Measurements from ENCODE around the gene BZW2.
"Not testable (repeated sequence)": the region's sequence is repeated elsewhere in the genome, so short reads cannot be mapped to it uniquely, and the experiment has no call there.

The BZW2 gene

GRCh38 chr7:16646472-16647072 lies 591 bp downstream of the BZW2 start:
- no peak for DNase-seq (ENCODE audit: low spot score)

GRCh38 chr7:16647435-16647960 lies 1.5 kb downstream of the BZW2 start:
- DNase-seq (ENCODE audit: low spot score), result no peak

- no peak for DNase-seq (ENCODE audit: low spot score)
Measured at GRCh38 chr7:16648551-16648950, 2.6 kb downstream of the BZW2 start.

GRCh38 chr7:16649196-16649595 lies 3.2 kb downstream of the BZW2 start:
- DNase-seq (ENCODE audit: low spot score), result no peak

- DNase-seq (ENCODE audit: low spot score), result no peak
Measured at GRCh38 chr7:16650266-16650665, 4.3 kb downstream of the BZW2 start.

- no peak for DNase-seq (ENCODE audit: low spot score)
Measured at GRCh38 chr7:16651396-16652239, 5.6 kb downstream of the BZW2 start.

GRCh38 chr7:16652240-16652583 lies 6.2 kb downstream of the BZW2 start:
- no peak for DNase-seq (ENCODE audit: low spot score)

DNA sequence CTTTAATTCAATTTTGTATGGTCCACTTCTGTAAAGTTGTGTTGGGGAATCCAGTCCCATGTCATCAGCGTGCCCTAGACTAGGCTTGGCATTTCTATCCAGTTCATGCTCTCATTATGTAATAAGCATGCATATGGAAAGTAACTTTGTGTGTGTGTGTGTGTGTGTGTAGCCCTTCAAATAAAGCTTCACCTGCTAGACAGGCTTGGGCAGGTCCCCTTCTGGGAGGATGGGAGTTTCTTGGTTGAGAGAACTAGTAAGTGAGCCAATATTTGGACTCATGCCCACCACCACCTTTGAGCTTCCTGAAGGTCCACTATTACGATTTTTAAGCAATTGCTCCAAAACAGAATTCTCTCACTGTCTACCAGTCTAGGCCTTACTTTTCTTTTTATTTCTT lies 6.9 kb downstream of the BZW2 start:
- no peak for DNase-seq (ENCODE audit: low spot score)

DNA sequence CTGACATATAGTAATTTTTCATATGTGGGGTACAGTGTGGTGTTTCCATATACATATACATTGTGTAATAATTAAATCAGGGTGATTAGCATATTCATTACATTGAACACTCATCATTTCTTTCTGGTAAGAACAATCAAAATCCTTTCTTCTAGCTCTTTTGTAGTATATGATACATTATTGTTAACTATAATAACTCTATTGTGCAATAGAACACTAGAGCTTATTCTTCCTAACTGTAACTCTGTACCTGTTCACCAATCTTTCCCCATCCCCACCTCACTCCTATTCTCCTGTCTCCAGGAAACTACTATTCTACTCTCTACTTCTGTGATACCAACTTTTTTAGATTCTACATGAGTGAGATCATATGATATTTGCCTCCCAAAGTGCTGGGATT lies 9.4 kb downstream of the BZW2 start:
- DNase-seq (ENCODE audit: low spot score), result no peak

DNA sequence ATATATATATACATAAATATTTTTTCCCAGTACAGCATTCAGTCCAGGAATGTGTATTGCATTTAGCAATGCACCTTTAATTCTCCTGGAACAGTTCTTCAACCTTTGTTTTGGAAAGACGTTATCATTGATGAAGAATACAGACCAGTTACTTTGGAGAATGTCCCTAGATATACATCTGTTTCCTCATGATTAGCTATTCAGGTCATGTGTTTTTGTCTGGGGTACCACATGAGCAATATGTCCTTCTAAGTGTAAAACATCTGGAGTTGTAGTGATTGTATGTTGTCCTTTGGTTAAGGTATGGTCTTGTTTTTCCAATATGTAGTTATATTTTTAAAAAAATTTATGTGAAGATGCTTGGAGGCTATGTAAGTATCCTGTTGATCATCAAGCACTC lies 10.2 kb downstream of the BZW2 start:
- no peak for DNase-seq (ENCODE audit: low spot score)

DNA sequence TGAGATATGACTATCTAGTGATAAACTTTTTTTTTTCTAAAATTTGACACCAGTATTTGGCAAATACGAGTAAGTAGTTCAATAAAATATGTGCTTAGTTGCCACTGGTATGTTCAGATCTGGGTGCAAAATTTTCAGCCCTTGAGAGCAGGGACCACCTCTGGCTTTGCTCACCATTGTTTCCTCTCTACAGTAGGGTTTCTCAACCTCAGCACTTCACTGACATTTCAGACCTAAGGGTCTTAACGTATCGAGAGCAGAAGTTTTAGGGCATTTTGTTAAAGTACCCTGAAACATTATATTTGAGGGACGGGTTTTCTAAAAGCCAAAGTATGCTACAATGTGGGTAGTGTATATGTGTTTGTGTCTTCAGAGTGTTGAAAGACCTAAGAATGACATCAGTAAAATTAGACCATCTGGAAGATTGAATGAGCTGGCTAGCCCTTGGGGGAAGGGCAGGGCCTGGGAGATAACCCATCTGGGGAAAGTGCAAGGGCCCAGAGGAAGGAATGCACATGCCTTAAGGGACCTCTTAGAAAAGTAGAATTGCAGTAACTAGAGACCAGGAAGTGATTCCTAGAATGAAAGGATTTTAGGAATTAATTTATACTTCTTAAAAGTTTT lies 11.8 kb downstream of the BZW2 start:
- no peak for DNase-seq (ENCODE audit: low spot score)

GRCh38 chr7:16659854-16660497 lies 14.0 kb downstream of the BZW2 start:
- DNase-seq (ENCODE audit: low spot score), result not testable (repeated sequence)

DNA sequence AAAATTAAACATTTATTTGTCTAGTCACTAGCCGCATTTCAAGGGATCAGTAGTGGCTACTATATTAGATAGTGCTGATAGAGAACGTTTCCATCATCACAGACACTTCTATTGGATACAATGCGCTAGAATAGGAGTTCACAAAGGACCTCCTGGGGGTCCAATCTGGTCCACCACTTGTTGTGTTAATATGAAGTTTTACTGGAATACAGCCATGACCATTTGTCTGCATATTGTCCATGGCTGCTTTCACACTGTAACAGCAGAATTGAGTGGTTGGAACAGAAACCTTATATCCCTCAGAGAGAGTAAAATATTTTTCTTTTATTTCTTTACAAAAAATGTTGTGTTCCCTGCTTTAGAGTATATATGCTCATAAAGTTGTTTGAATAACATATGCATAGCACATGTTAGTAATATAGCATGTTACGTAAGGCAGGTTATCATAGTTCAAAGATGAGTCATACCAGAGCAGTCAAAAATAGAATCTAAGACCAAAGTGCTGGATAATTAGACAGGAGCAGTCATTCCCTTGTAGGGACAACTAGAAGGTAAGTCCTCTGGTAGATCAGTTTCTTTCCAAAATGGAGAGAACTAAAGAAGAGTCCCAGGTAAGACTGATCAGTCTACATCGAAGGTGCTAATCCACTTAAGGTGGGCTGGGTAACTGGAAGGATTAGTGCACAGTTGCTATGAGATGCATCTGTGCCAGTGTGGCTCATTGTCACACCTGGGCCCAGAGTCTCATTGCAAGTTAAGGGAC lies 14.9 kb downstream of the BZW2 start:
- DNase-seq (ENCODE audit: low spot score), result no peak

- DNase-seq (ENCODE audit: low spot score), result no peak
Measured at GRCh38 chr7:16661924-16662323, 15.9 kb downstream of the BZW2 start.

DNA sequence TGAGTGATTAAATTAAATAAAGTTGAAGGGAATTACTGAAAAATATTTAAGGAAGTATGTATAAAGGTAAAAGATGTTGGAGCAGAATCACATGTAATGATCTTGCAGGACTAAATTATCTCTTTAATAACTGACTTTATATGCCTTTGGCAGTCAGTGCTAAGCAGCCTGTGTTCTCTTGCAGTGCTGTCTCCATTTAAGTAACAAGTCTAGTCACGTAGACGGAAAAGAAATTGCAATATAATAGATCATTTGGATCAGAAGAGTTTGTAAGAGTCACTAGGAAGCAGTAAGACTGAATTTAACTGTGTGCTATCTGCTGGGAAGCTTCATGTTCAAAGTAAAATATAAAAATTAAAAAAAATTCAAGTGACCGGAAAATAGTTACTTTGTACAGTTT lies 21.4 kb downstream of the BZW2 start:
- no peak for DNase-seq (ENCODE audit: low spot score)

DNA sequence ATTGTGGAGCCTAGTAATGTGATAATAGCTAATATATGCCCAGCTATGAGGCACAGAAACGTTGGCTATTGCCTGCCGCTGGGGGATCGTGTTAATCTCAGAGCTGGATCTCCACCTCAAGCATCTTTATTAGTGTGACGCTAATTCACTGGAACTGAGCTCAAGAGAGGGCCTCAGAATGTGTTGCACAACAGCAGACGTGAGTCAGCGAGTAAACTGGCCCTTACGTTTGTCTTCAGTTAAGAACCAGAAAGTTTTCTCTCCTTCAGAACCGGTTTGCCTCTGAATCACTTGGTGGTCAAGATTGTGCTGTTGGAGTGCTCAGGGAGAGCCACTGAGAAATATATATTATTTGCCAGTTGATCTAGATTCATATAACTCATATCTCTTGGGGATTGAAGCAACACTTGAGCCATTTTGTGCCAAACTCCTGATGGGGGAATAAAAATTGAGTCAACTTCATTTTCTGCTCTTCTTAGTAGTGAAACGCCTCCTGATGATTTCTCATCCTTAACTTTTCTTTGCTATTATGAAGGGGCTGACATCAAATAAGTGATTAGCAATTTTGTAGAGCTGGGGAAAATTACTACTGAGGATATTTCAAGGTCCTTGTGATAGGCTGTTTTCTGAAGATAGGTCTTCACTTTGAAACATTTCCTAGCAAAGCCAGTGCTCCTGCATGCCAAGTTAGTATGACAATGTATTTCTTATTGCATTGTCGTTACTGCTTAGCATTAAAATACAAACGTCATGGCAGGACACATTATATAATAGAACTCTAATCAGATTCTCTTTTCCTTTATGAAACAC lies 22.3 kb downstream of the BZW2 start:
- no peak for DNase-seq (ENCODE audit: low spot score)

- no peak for DNase-seq (ENCODE audit: low spot score)
Measured at GRCh38 chr7:16668978-16669377, 23.0 kb downstream of the BZW2 start.

DNA sequence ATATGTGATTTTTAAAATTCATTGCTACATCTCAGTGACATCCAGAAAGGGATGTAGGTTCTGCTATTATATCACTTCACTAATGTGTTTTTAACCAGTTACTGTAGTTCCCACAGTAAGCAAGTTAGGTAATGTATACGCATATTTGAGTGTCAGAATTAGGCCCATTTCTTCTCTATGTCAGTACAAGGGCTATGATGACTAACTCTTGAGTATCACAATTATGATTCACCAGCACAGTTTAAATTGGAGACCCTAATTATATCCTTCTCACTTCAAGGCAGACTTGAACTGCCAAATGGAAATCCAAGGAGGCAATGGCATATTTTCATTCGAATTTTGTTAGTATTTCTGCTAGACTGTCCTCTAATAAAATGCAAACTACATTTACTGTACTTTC lies 23.6 kb downstream of the BZW2 start:
- DNase-seq (ENCODE audit: low spot score), result no peak

- DNase-seq (ENCODE audit: low spot score), result no peak
Measured at GRCh38 chr7:16670021-16670420, 24.0 kb downstream of the BZW2 start.

DNA sequence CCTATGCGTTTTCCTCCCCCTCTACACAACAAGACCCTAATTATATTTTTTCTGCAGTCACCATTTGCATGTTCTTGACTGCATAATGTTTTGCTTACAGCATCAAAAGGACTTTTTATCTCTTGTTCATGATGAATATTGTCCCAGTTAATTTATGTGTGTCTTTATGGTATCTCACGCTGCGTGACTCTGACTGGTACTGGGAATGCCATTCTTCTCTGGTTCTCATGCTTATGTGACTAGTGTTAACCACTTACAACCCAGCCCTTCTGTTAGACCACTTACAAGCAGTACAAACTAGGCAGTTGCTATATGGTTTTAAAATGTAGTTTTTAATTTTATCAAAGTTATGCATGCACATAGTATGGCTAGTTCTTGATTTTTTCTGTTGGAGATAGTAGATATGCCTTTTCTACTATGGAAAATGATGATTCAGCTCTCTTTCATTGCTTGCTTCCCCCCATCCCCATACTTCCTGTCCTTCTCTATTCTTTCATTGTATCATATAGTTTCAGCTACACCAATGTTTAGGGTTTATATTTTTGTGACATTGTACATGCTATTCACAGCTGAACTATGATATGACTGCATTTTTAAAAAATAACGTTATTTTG lies 24.9 kb downstream of the BZW2 start:
- DNase-seq (ENCODE audit: low spot score), result no peak

GRCh38 chr7:16671811-16672210 lies 25.8 kb downstream of the BZW2 start:
- DNase-seq (ENCODE audit: low spot score), result no peak

Data from left forelimb (tissue), 1 donor.